IMR-90 (cell line): Measurements from ENCODE around the gene CSF2RB. TPM values are rescaled to one million over a fixed set of nuclear protein-coding genes. Genes with fewer than 3 reads are reported as not detected.

Experiments used
- ATAC-seq: fragments of 200-7000 bp; cut with Tn5 transposase; 2 replicates; pipeline ENCODE4 v1.9.1; 2020; ENCODE audit warnings: low read depth, mild to moderate bottlenecking, moderate library complexity
- BruUV-seq: library from RNA; stranded (reverse); fragments of 400-500 nt; replicated peaks from 2 replicates; lab custom pipeline; 2021; lab: Mats Ljungman, UMichigan
- CTCF ChIA-PET: fragments of 300-600 bp; formaldehyde crosslinking; extraction: SDS; loops from one replicate; lab custom pipeline; 2021; ENCODE audit warnings: antibody characterized with exemption; lab: Yijun Ruan, JAX
- POLR2A ChIA-PET: fragments of 300-600 bp; sonication (Branson Sonifier 250); formaldehyde crosslinking; loops from one replicate; lab custom pipeline; 2022; ENCODE audit warnings: antibody characterized with exemption; ENCODE audit not compliant: unreplicated experiment; lab: Charles Lee
- DNase-seq: peaks from one replicate; pipeline ENCODE4 v3.0.0; 2013
- H2AFZ ChIP-seq: replicated peaks from 2 replicates; pipeline ENCODE3; 2013; ENCODE audit warnings: low read length, mild to moderate bottlenecking; ENCODE audit not compliant: poor library complexity
- H2AK5ac ChIP-seq: 2 replicates; pipeline ENCODE4 v1.6.1; 2013; ENCODE audit warnings: low read depth, low read length, inconsistent platforms
- H2AK9ac ChIP-seq: replicated peaks from 2 replicates; pipeline ENCODE3; 2013; ENCODE audit warnings: mild to moderate bottlenecking, low read depth, low read length, moderate library complexity; ENCODE audit not compliant: poor library complexity
- H2BK120ac ChIP-seq: 2 replicates; pipeline ENCODE4 v1.6.1; 2013; ENCODE audit warnings: low read depth, low read length, inconsistent platforms
- H2BK15ac ChIP-seq: 3 replicates; pipeline ENCODE4 v1.6.1; 2013; ENCODE audit warnings: low read depth, low read length, inconsistent platforms
- H2BK20ac ChIP-seq: 2 replicates; pipeline ENCODE4 v1.6.1; 2013; ENCODE audit warnings: low read depth, mild to moderate bottlenecking, inconsistent platforms, low read length, moderate library complexity
- H2BK5ac ChIP-seq: 2 replicates; pipeline ENCODE4 v1.6.1; 2013; ENCODE audit warnings: mild to moderate bottlenecking, low read depth, low read length, inconsistent platforms; ENCODE audit not compliant: poor library complexity, severe bottlenecking
- H3K14ac ChIP-seq: replicated peaks from 2 replicates; pipeline ENCODE4 v1.6.1; 2013; ENCODE audit warnings: low read depth, low read length, inconsistent platforms
- H3K18ac ChIP-seq: 2 replicates; pipeline ENCODE4 v1.6.1; 2013; ENCODE audit warnings: low read depth, low read length, control low read depth
- H3K23ac ChIP-seq: 2 replicates; pipeline ENCODE4 v1.6.1; 2013; ENCODE audit warnings: low read depth, low read length, inconsistent platforms
- H3K27ac ChIP-seq: 2 replicates; pipeline ENCODE4 v1.5.1; 2013; ENCODE audit warnings: mild to moderate bottlenecking, control low read depth, low read length; ENCODE audit not compliant: insufficient read depth
- H3K27me3 ChIP-seq: 2 replicates; pipeline ENCODE4 v1.6.1; 2013; ENCODE audit warnings: low read length; ENCODE audit not compliant: control insufficient read depth, insufficient read depth
- H3K36me3 ChIP-seq: 2 replicates; pipeline ENCODE4 v1.6.1; 2013; ENCODE audit warnings: low read length, mixed read lengths; ENCODE audit not compliant: control insufficient read depth, insufficient read depth
- H3K4ac ChIP-seq: 2 replicates; pipeline ENCODE4 v1.6.1; 2013; ENCODE audit warnings: low read depth, low read length, inconsistent platforms
- H3K4me1 ChIP-seq: 2 replicates; pipeline ENCODE4 v1.6.1; 2013; ENCODE audit warnings: low read length, mixed read lengths; ENCODE audit not compliant: control insufficient read depth, insufficient read depth
- H3K4me2 ChIP-seq: 2 replicates; pipeline ENCODE4 v1.6.1; 2013; ENCODE audit warnings: low read depth, mild to moderate bottlenecking, control low read depth, low read length, moderate library complexity
- H3K4me3 ChIP-seq: 2 replicates; pipeline ENCODE4 v1.5.1; 2013; ENCODE audit warnings: low read depth, mild to moderate bottlenecking, control low read depth, low read length, moderate library complexity; ENCODE audit not compliant: insufficient read depth
- H3K56ac ChIP-seq: 2 replicates; pipeline ENCODE4 v1.6.1; 2013; ENCODE audit warnings: low read length, inconsistent platforms; ENCODE audit not compliant: insufficient read depth; ENCODE audit errors: extremely low read depth
- H3K79me1 ChIP-seq, 2 experiments: 2 replicates each; pipeline ENCODE4 v1.6.1; 2013; ENCODE audit warnings: low read length in 2 of 2, inconsistent platforms in 1 of 2, low read depth in 1 of 2
- H3K9ac ChIP-seq: 2 replicates; pipeline ENCODE4 v1.6.1; 2013; ENCODE audit warnings: low read depth, low read length, control low read depth
- H3K9me1 ChIP-seq: 2 replicates; pipeline ENCODE4 v1.6.1; 2013; ENCODE audit warnings: low read length, inconsistent platforms; ENCODE audit not compliant: insufficient read depth
- H3K9me3 ChIP-seq: 2 replicates; pipeline ENCODE4 v1.6.1; 2013; ENCODE audit warnings: low read length; ENCODE audit not compliant: control insufficient read depth, insufficient read depth
- H4K20me1 ChIP-seq: 2 replicates; pipeline ENCODE4 v1.6.1; 2013; ENCODE audit warnings: low read length, inconsistent platforms; ENCODE audit not compliant: insufficient read depth
- H4K5ac ChIP-seq: 2 replicates; pipeline ENCODE4 v1.6.1; 2013; ENCODE audit warnings: mild to moderate bottlenecking, low read depth, low read length, control low read depth
- H4K8ac ChIP-seq, 2 experiments: 2 replicates each; pipeline ENCODE4 v1.6.1; 2013; ENCODE audit warnings: low read depth in 2 of 2, low read length in 2 of 2, control low read depth in 1 of 2, inconsistent platforms in 1 of 2
- H4K91ac ChIP-seq: 2 replicates; pipeline ENCODE4 v1.6.1; 2013; ENCODE audit warnings: low read depth, low read length, inconsistent platforms; ENCODE audit not compliant: insufficient read depth
- BHLHE40 ChIP-seq: fragments of 150-350 bp; IDR thresholded peaks from 2 replicates; pipeline ENCODE4 v1.6.1; 2016; ENCODE audit warnings: mild to moderate bottlenecking, low read depth, low read length
- MXI1 ChIP-seq: IDR thresholded peaks from 2 replicates; pipeline ENCODE4 v1.6.1; 2012; ENCODE audit warnings: low read depth, mild to moderate bottlenecking, low read length, moderate library complexity, borderline replicate concordance
- NFE2L2 ChIP-seq: fragments of 150-350 bp; IDR thresholded peaks from 2 replicates; pipeline ENCODE4 v1.6.1; 2016; ENCODE audit warnings: low read depth, mild to moderate bottlenecking, low read length
- RCOR1 ChIP-seq: IDR thresholded peaks from 2 replicates; pipeline ENCODE4 v1.6.1; 2012; ENCODE audit warnings: mild to moderate bottlenecking, low read length, improper control_type of control experiment; ENCODE audit not compliant: insufficient replicate concordance
- WGBS, 2 experiments: methylation state at CpG; one replicate each; pipeline versions ENCODE4 v1.1.5 to v1.1.7; 2013; ENCODE audit warnings: missing lambda C conversion rate in 2 of 2; ENCODE audit not compliant: insufficient read length in 1 of 2; ENCODE audit errors: extremely low coverage in 2 of 2; 5-methylcytosine and 5-hydroxymethylcytosine counted together
- dilution Hi-C: fragments of 300-500 bp; cut with HindIII; formaldehyde crosslinking; loops from one replicate; pipeline ENCODE4 v1.14.3; 2018; ENCODE audit warnings: low sequenced_read_pairs; ENCODE audit not compliant: unreplicated experiment
- in situ Hi-C: fragments of 300-500 bp; cut with MboI; formaldehyde crosslinking; loops from 3 replicates; pipeline ENCODE4 v1.14.3; 2019; ENCODE audit warnings: low sequenced_read_pairs, inconsistent platforms, mixed read lengths
- intact Hi-C: fragments of 100-400 bp; cut with micrococcal nuclease; formaldehyde crosslinking; loops from 2 replicates; pipeline ENCODE4 v1.10.0; 2022
- polyA plus RNA-seq, 3 experiments: library from polyadenylated mRNA; depleted of rRNA; stranded (reverse); fragments of >200 nt; gene quantifications; 2 replicates each; pipeline ENCODE4 v1.2.3, GENCODE V29; 2012; ENCODE audit warnings: low replicate concordance in 1 of 3
- total RNA-seq: library from RNA; depleted of rRNA; stranded (reverse); fragments of >200 nt; gene quantifications from 2 replicates; pipeline ENCODE4 v1.2.3, GENCODE V29; 2012
- TF ChIP-seq, protein P1 (sequence below): fragments of 150-350 bp; IDR thresholded peaks from 2 replicates; pipeline ENCODE4 v1.6.1; 2017; ENCODE audit warnings: mild to moderate bottlenecking, antibody characterized with exemption, low read length, low read depth

Gene CSF2RB
- total and polyA plus RNA-seq, 2 of the 4 experiments (the other 2 are of a cell fraction) = not detected

DNA sequence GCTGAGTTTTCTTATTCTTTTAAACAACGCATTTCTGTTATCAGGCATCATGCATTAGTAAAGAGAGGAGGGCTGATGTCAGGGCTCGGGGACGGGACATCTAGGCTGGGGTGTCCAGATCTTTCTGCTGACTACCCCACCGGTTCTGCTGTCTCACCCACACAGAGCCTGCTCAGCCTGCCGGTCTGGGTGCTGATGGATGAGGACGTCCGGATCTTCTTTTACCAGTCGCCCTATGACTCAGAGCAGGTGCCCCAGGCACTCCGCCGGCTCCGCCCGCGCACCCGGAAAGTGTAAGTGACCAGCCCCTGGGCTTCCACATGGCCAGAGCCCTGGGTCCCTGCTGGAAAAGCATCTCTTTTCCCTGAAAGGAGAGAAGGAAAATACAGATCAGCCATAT, 43.2 kb upstream of the CSF2RB start:
- Histone ChIP-seq H3K27ac (no peak overlapping the region), H3K9ac (no peak overlapping the region), H3K4ac (no peak overlapping the region), H2BK20ac (no peak overlapping the region), H3K4me1 (no peaks in the 10 kb centered on the region), H2AK5ac (no peak overlapping the region), H3K14ac (no peak overlapping the region), H2BK120ac (no peak overlapping the region), H3K36me3 (no peaks in the 10 kb centered on the region), H2AK9ac (no peak overlapping the region), H3K4me2 (no peak overlapping the region), H2BK5ac (no peak overlapping the region), H4K8ac (no peak overlapping the region), H3K18ac (no peak overlapping the region), H3K23ac (no peak overlapping the region), H3K79me1 (no peaks in the 10 kb centered on the region), H4K5ac (no peak overlapping the region), H3K27me3 (peaks cover 12% of the 10 kb centered on the region), H4K91ac (no peak overlapping the region), H3K9me3 (no peaks in the 10 kb centered on the region), H3K4me3 (no peak overlapping the region), H2BK15ac (no peak overlapping the region), H2AFZ (no peak overlapping the region), H3K56ac (no peak overlapping the region), H4K20me1 (no peaks in the 10 kb centered on the region; the same call in none of the 2 replicates), H3K9me1 (no peaks in the 10 kb centered on the region)
- ATAC-seq (no peak), DNase-seq (no peak)
- CTCF ChIA-PET = interaction anchor here (1.6 to 1.9 kb wide), 2 partner anchors 14 kb away, joined by 5 to 6 read pairs; no protein-coding TSS in a partner anchor
- WGBS, 2 experiments = 90% methylated on average over 2 of the region's 14 CpGs; no CpG with 5 or more reads in 1 of the 2 experiments
- intact Hi-C loops = no loop called here
- TF ChIP-seq BHLHE40 (no peak), RCOR1 (no peak), NFE2L2 (no peak), MXI1 (no peak)
- TF ChIP-seq, protein P1, sequence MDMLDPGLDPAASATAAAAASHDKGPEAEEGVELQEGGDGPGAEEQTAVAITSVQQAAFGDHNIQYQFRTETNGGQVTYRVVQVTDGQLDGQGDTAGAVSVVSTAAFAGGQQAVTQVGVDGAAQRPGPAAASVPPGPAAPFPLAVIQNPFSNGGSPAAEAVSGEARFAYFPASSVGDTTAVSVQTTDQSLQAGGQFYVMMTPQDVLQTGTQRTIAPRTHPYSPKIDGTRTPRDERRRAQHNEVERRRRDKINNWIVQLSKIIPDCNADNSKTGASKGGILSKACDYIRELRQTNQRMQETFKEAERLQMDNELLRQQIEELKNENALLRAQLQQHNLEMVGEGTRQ = no peak
- dilution Hi-C loops = no loop called here
- in situ Hi-C loops = no loop called here
- no TSS peak for BruUV-seq
- POLR2A ChIA-PET = no interaction called here
